Osteoblast (primary cell): Measurements from ENCODE around the gene ITPKC. TPM values are rescaled to one million over a fixed set of nuclear protein-coding genes. Genes with fewer than 3 reads are reported as not detected.

ENCODE experiments used
- DNase-seq: peaks from one replicate; pipeline ENCODE4 v3.0.0; 2011; ENCODE audit warnings: low spot score, mixed read lengths; ENCODE audit not compliant: insufficient read length; ENCODE audit errors: missing footprints
- H2AFZ ChIP-seq: 2 replicates; pipeline ENCODE4 v1.6.0; 2011; ENCODE audit warnings: mild to moderate bottlenecking, low read length
- H3K27ac ChIP-seq: 2 replicates; pipeline ENCODE4 v1.5.1; 2011; ENCODE audit warnings: mild to moderate bottlenecking, low read depth, low read length, moderate library complexity
- H3K27me3 ChIP-seq: 2 replicates; pipeline ENCODE4 v1.6.0; 2012; ENCODE audit warnings: mild to moderate bottlenecking, control low read depth, inconsistent platforms, low read length, moderate library complexity; ENCODE audit not compliant: insufficient read depth
- H3K36me3 ChIP-seq: 2 replicates; pipeline ENCODE4 v1.5.1; 2011; ENCODE audit warnings: mild to moderate bottlenecking, low read length, control low read depth, moderate library complexity; ENCODE audit not compliant: insufficient read depth
- H3K4me1 ChIP-seq: 2 replicates; pipeline ENCODE4 v1.5.1; 2011; ENCODE audit warnings: mild to moderate bottlenecking, low read length, control low read depth, moderate library complexity; ENCODE audit not compliant: insufficient read depth
- H3K4me2 ChIP-seq: 2 replicates; pipeline ENCODE4 v1.6.0; 2011; ENCODE audit warnings: mild to moderate bottlenecking, low read length; ENCODE audit not compliant: insufficient read depth
- H3K4me3 ChIP-seq: fragments of 200-600 bp; sonication (generic); 3 replicates; pipeline ENCODE4 v1.5.1; 2012; ENCODE audit warnings: mild to moderate bottlenecking, low read length, inconsistent platforms; ENCODE audit not compliant: insufficient read depth
- H3K79me2 ChIP-seq: 2 replicates; pipeline ENCODE4 v1.6.0; 2012; ENCODE audit warnings: mild to moderate bottlenecking, low read length, control low read depth, inconsistent platforms; ENCODE audit not compliant: insufficient read depth
- H3K9me3 ChIP-seq: 2 replicates; pipeline ENCODE4 v1.5.1; 2011; ENCODE audit warnings: low read depth, low read length, control low read depth
- H4K20me1 ChIP-seq: 2 replicates; pipeline ENCODE4 v1.6.0; 2012; ENCODE audit warnings: mild to moderate bottlenecking, low read length, control low read depth; ENCODE audit not compliant: insufficient read depth
- total RNA-seq: library from RNA; depleted of rRNA; stranded (reverse); fragments of >200 nt; gene quantifications from 2 replicates; pipeline ENCODE4 v1.2.3, GENCODE V29; 2012
- TF ChIP-seq, protein P1 (sequence below): IDR thresholded peaks from 2 replicates; pipeline ENCODE4 v1.5.1; 2011; ENCODE audit warnings: mild to moderate bottlenecking, low read depth, low read length, moderate library complexity; ENCODE audit errors: extremely low read depth

The ITPKC gene
- total RNA-seq, 1 donor: 9.8 TPM

- Histone ChIP-seq H4K20me1 (no peaks in the 10 kb centered on the region), H3K9me3 (no peaks in the 10 kb centered on the region), H3K36me3 (peaks cover 48% of the 10 kb centered on the region), H3K4me1 (peaks cover 7% of the 10 kb centered on the region), H3K27ac (no peak overlapping the region), H2AFZ (no peak overlapping the region), H3K4me2 (no peak overlapping the region), H3K27me3 (no peaks in the 10 kb centered on the region), H3K79me2 (no peaks in the 10 kb centered on the region), H3K4me3 (no peak overlapping the region)
- DNase-seq: no peak
- TF ChIP-seq, protein P1, sequence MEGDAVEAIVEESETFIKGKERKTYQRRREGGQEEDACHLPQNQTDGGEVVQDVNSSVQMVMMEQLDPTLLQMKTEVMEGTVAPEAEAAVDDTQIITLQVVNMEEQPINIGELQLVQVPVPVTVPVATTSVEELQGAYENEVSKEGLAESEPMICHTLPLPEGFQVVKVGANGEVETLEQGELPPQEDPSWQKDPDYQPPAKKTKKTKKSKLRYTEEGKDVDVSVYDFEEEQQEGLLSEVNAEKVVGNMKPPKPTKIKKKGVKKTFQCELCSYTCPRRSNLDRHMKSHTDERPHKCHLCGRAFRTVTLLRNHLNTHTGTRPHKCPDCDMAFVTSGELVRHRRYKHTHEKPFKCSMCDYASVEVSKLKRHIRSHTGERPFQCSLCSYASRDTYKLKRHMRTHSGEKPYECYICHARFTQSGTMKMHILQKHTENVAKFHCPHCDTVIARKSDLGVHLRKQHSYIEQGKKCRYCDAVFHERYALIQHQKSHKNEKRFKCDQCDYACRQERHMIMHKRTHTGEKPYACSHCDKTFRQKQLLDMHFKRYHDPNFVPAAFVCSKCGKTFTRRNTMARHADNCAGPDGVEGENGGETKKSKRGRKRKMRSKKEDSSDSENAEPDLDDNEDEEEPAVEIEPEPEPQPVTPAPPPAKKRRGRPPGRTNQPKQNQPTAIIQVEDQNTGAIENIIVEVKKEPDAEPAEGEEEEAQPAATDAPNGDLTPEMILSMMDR: no peak
Measured at GRCh38 chr19:40703029-40703755, 13.7 kb upstream of the ITPKC start.

GRCh38 chr19:40704491-40705361 is 12.2 kb upstream of the ITPKC start:
- TF ChIP-seq, protein P1: no peak
- no peaks in the 10 kb centered on the region for H3K79me2 ChIP-seq
- no peaks in the 10 kb centered on the region for H4K20me1 ChIP-seq
- H3K4me1 ChIP-seq: peaks cover 7% of the 10 kb centered on the region
- H3K4me3 ChIP-seq: no peak overlapping the region
- no peaks in the 10 kb centered on the region for H3K9me3 ChIP-seq
- no peak overlapping the region for H3K4me2 ChIP-seq
- DNase-seq: peak; percentile 73
- peaks cover 44% of the 10 kb centered on the region for H3K36me3 ChIP-seq
- no peak overlapping the region for H3K27ac ChIP-seq
- H2AFZ ChIP-seq: no peak overlapping the region
- H3K27me3 ChIP-seq: no peaks in the 10 kb centered on the region

GRCh38 chr19:40705362-40705651 is 11.6 kb upstream of the ITPKC start:
- Histone ChIP-seq H3K4me3 (no peak overlapping the region), H3K4me1 (peaks cover 7% of the 10 kb centered on the region), H3K27ac (peak overlapping the region; percentile 60), H4K20me1 (no peaks in the 10 kb centered on the region), H3K36me3 (peaks cover 45% of the 10 kb centered on the region), H2AFZ (no peak overlapping the region), H3K4me2 (no peak overlapping the region), H3K79me2 (no peaks in the 10 kb centered on the region), H3K27me3 (no peaks in the 10 kb centered on the region), H3K9me3 (no peaks in the 10 kb centered on the region)
- TF ChIP-seq, protein P1: no peak
- DNase-seq: peak; percentile 69

DNA sequence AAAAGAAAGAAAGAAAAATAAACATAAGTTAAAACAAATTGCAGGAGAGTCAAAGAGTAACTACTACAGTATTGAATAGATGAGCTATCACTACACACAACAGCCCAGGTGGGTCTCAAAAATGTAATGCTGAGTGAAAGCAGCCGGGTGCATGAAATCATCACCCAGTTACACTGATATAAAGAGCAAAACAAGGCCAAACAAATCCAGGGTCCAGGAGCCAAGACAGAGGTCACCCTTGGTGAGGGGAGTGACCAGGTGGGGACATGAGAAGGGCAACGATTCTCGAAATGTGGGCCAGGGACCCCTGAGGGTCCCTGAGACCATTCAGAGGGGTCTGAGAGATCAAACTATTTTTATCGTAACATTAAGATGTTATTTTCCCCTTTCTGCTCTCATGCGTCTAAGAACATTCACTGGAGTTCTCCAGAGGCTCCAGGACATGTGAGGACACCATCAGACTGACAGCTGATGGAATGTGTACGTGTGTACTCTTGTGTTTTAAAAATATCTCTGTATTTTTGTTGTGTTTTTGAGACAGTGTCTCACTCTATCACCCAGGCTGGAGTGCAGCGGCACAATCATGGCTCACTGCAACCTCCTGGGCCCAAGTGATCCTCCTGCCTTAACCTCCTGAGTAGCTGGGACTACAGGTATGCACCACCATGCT is 10.8 kb upstream of the ITPKC start:
- no peaks in the 10 kb centered on the region for H3K27me3 ChIP-seq
- no peak for DNase-seq
- TF ChIP-seq, protein P1: no peak
- H3K79me2 ChIP-seq: no peaks in the 10 kb centered on the region
- no peak overlapping the region for H3K27ac ChIP-seq
- no peaks in the 10 kb centered on the region for H3K9me3 ChIP-seq
- H3K4me1 ChIP-seq: peaks cover 7% of the 10 kb centered on the region
- no peaks in the 10 kb centered on the region for H4K20me1 ChIP-seq
- H3K36me3 ChIP-seq: peaks cover 39% of the 10 kb centered on the region
- no peak overlapping the region for H3K4me3 ChIP-seq
- no peak overlapping the region for H3K4me2 ChIP-seq
- H2AFZ ChIP-seq: no peak overlapping the region
